GM18526 (cell line): ENCODE results near the gene TNNT1.

Experiments used
- POLR2A ChIP-seq: IDR thresholded peaks from 3 replicates; pipeline ENCODE4 v1.6.1; 2011; ENCODE audit not compliant: insufficient read length; ENCODE audit errors: extremely low read depth

TNNT1 gene

DNA sequence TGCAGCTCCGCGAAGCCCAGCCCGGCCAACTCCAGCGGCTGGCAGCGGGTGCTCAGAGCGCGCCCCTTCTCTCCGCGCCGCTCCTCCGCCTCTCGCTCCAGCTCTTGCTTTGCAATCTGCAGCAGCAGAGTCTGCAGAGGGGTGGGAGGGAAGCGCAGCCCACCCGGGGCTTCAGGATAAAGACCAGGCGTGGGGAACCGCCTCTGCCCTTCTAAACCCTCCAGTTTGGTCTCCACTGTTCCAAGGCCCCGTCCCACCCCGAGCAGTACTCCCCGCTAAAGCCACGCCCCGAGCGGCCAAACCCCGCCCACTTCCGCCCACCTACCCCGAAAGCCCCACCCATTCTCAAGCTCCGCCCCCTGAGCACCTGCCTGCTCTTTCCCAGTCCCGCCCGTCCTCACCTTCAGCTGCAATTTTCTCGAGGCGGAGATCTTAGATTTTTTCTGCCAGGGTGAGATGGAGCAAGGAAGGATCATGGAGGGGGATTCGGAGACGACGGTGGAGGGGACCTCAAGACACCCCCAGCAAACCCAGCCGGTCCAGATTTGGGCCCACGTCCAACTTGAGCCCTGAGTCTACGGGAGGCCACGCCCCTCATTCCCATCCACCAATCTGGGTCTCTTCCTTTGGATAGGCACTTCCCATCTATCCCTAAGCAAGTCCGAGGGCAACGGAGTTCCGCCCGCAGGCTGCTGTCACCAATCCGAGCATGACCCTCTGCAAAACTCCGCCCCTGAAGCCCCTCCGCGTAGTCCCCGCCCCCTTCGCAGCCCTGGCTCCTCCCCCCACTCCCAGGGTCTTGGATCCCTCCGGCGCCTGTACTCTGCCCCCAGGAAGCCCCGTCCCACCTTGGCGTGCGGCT is 7.4 kb upstream of the TNNT1 start:
- no peak for TF ChIP-seq POLR2A

DNA sequence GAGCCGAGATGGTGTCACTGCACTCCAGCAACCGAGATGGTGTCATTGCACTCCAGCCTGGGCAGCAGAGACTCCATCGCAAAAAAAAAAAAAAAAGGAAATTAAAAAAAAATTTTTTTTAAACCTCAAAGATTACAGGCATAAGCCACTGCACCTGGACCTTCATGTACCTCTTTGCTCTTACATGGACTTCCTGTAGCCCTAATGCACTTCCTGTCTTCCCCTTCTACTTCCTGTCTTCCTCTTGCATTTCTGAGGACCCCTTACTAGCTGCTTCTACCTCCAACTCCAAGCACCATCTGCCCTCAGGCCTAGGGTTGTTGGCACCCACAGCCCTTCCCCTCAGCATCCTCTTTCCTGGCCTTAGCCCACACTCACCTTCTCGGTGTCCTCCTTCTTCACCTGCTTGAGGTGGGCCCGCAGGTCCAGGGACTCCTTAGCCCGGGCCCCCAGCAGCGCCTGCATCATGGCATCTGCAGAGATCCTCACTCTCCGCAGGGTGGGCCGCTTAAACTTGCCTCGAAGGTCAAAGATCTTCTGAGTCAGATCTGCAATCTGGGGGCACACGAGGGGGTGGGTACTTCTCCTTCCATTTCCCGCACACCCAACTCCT is 4.8 kb upstream of the TNNT1 start:
- TF ChIP-seq POLR2A = no peak

DNA sequence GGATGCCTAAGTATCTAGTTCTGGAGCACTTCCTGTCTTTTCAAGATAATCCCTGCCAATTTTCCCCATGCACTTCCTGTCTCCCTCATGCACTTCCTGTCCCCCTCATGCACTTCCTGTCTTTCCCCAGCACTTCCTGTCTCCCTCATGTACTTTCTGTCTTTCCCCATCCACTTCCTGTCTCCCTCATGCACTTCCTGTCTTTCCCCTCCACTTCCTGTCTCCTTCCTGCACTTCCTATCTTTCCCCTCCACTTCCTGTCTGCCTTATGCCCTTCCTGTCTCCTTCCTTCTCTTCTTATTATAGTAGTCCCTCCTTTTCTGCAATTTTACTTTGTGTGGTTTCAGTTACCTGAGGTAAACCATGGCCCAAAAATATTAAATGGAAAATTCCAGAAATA is 3.0 kb upstream of the TNNT1 start:
- TF ChIP-seq POLR2A = no peak

DNA sequence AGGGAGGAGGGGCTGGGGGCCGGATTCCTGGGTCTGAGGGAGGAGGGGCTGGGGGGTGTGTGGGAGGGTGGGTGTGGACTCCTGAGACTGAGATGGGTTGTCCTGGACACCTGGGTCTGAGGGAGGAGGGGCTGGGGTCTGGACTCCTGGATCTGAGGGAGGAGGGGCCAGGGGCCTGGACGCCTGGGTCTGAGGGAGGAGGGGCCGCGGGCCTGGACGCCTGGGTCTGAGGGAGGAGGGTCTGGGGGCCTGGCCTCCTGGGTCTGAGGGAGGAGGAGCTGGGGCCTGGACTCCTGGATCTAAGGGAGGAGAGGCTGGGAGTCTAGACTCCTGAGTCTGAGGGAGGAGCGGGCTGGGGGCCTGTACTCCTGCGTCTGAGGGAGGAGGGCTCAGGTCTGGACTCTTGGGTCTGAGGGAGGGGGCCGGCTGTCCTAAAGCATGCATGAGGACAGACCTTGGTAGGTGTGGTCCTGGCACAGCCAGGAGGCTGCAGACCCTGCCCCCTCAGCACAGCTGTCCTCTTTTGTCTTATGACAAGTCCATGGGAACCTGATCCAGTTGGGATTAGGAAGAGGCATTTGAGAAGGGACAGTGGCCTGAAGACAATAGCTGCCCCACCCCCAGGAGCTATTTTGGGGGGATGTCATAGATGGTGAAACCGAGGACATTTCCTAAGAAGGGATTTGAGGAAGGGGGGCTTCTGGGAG is 1.3 kb downstream of the TNNT1 start:
- no peak for TF ChIP-seq POLR2A

DNA sequence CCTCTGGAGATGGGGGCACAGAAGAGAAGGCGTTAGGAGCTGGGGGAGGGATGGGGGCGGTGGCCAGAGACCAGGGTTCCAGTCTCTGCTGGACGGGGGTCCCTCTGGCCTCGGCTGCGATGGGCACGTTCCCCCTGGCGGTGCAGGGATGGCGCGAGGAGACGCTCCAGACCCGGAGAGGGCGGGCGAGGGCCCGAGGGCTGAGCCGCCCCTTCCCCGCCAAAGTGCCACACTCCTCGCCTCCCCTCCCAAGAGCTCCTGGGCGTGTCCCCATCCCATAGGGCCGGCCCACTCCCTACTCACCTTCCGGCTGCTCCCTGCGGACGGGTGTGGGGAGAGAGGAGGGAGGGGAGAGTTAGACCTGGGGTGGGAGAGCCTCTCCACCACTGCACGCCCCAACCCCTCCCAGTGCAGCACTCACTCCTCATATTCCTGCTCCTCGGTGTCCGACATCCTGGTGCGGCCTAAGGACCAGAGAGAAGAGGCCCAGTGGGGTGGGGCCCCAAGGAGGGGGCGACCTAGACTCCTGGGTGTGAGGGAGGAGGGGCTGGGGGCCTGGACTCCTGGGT is 2.2 kb downstream of the TNNT1 start:
- no peak for TF ChIP-seq POLR2A

DNA sequence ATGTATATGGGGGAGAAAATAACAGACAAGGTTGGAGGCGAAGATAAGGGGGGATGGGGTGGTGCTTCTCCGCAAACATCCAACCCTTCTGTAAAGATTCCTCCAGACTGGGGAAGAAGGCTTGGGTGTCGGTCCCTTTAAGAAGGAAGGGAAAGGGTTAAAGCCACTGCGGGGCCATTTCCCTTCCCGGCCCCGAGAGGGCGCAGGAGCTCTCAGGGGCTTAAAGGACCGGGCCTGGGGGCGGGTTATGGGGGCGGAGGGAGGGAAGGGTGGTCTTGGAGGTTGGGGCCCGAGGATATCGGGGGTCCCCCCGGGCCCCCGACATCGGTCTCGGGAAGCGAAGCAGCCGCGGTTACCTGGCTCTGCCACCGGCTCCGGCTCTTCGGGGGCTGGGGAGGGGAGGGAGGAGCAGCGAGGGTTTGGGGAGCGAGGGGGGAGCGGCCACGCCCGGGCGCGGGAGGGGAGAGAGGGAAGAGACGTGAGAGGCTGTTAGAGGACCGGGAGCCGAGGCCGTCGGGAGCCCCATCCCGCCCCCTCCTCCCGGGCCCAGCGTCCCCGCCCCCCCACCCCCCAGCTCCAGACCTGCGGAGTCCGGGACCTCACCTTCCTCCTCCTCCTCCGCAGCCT is 2.8 kb downstream of the TNNT1 start:
- TF ChIP-seq POLR2A = no peak

DNA sequence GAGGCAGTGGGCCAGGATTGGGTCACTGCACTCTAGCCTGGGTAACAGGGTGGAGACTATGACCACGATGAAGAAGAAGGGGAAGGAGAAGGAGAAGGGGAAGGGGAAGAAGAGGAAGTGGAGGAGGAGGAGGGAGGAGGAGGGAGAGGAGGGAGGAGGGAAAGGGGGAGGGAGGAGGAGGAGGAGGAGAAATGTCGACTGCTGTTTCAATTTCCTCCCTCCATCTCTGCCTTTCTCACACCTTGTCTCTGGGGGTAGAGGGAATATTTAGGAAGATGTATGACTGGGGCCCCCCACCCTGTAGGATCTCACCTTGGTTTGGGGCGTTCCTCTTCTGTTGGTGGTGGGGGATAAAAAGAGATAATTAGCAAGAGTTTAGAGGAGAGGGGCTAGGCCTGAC is 3.8 kb downstream of the TNNT1 start:
- no peak for TF ChIP-seq POLR2A

DNA sequence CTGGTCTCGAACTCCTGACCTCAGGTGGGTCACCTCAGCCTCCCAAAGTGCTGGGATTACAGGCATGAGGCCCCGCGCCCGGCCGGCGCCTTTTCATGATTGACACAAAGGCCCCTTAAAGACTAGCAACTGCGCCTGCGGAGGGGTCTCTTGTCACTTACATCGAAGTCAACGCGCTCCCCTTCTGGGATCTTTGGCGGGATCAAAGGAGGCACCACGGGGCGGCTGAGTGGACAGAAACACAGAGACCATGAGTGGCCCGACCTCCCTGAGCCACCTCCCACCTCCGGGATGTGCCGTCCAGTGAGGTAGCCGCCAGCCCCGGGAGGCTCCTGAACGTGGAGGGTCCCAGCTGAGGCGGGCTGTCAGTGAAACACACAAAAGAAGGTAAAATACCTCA is 7.3 kb downstream of the TNNT1 start:
- no peak for TF ChIP-seq POLR2A

DNA sequence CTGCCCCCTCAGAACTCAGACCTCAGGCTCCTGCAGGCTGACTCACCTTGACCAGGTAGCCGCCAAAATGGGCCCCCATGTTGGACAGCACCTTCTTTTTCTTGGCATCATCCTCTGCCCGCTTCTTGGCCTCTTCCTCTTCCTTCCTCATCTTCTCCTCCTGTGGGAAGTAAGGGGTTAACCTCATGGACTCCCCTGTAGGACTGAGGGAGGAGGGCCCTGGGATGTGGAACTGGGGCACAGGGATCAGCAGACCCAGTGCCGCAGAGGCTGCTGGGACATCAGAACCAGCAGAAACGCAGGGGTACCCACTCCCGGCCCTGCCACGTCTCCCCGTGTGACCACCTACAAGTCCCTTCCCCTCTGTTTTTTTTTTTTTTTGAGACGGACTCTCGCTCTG is 11.1 kb downstream of the TNNT1 start:
- TF ChIP-seq POLR2A = no peak

DNA sequence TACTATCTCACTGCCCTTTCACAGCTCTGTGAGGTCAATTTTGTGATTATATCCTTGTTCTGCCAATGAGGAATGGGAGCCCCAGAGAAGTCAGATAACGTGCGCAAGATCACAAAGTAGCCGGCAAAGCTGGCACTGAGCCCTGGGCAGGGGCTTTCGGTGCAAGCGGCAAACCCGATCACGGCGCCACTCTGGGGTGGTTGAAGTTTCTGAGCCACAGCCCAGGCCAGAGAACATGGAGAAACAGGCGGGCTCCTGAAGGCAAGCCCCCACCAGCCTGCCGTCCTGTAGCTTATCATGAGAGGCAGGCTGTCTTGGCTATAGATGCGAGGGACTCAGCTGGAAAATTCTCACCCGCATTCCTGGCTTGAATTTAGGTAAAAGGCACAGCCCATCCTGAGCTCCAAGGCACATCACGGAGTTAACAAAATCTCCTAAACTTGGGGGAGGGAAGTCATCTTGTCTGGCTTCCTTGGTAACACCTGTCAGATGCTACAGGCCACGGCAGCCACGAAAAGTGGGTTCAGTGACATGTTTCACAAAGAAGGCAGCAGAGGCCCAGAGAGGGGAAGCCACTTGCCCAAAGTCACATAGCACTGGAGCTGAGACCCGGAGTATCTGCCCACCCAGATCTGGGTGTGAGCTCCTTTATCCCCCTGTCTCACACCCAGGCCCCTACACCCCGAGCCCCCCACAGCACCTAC is 12.5 kb downstream of the TNNT1 start:
- TF ChIP-seq POLR2A = no peak

DNA sequence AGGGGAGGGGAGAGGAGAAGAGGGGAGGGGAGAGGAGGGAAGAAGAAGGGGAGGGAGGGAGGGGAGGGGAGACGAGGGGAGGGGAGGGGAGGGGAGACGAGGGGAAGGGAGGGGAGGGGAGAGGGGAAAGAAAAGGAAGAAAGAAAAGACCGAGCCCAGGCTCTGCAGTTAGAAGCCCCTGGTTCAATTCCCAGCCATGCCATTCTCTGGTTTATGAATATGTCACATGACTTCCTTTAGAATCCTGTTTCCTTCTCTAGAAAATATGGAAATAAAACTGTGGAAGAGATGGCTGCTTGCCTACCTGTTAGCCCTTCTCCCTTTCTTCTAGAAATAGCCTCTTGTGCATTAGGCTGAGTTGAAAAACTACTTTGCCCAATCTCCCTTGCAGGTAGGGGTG is 14.3 kb downstream of the TNNT1 start:
- no peak for TF ChIP-seq POLR2A

DNA sequence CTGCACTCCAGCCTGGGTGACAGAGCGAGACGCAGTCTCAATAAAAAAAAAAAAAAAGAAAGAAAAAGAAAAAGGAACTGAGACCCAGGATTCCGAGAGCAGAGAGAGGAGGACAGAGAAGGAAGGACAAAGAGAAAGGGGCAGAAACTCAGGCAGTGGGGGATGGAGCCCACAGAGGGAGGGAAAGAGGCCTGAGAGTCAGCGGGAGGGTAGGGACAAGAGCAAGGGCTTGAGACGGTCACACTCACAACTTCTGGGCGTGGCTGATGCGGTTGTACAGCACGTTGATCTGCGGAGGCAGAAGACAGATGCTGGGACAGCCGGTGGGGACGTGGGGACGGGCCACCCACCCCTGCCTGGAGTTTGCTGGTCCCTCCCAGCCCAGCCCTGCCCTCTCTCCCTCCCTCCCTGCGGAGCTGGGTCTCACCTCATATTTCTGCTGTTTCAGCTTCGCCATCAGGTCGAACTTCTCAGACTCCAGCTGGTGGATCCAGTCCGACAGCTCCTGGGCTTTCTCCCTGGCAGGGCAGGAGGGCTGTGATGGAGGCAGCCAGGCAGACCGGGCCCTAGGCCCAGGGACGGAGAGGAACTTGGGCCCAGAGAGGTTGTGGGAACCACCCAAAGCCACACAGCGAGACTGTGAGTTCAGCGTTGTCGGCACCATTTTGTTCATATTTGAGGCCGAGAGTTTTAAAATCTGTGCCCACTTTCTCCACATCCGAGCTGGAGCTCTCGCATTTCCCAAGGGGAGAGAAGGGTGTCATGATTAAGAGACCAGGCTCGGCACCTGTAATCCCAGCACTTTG is 15.2 kb downstream of the TNNT1 start:
- TF ChIP-seq POLR2A = no peak

DNA sequence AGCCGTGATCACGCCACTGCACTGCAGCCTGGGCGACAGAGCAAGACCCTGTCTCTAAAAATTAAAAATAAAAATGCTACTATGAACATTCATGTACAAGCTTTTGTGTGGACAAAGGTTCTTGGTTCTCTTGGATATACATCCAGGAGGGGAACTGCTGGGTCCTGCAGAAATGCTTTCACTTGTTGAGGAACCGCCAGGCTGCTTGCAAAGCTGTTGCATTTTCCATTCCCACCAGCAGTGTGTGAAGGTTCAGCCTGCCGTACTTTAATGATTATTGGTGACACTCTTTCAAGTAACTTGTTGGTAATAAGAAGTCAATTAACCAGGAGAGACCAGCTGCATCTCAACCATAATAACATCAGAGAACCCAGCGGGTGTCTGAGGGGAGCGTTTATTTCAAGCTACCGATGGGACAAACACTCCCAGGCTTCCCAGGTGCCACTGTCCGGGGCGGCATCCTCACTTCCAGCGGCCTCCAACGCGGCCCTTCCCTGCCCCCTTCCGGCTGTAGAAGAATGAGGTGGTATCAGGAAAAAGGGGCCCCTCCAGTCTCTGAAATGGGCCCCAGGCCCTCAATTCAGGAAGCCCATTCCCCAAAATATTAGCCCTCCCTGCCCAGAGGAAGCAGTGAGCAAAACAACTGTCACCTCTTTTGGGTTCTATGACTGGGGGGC is 16.4 kb downstream of the TNNT1 start:
- no peak for TF ChIP-seq POLR2A
